Neural cell (in vitro differentiated cells): ENCODE results near the gene SPTLC2. TPM values are rescaled to one million over a fixed set of nuclear protein-coding genes. Genes with fewer than 3 reads are reported as not detected.
A peak's percentile ranks its signal among the peaks of the same experiment; 100 is the strongest.

Experiments used
- H2AFZ ChIP-seq: fragments of 200-600, 300-800 bp; sonication (generic), shearing (Covaris generic); 2 replicates; pipeline ENCODE4 v1.6.0; 2014; ENCODE audit warnings: low read depth, mild to moderate bottlenecking, antibody characterized with exemption, low read length, moderate library complexity
- H3F3A ChIP-seq: fragments of 200-600 bp; shearing (Covaris generic); 2 replicates; pipeline ENCODE4 v1.6.1; 2016; ENCODE audit warnings: mild to moderate bottlenecking, moderate library complexity, mixed read lengths, antibody characterized with exemption, low read length; ENCODE audit not compliant: insufficient read depth, poor library complexity, severe bottlenecking
- H3K27ac ChIP-seq: fragments of 200-600, 300-800 bp; sonication (generic), shearing (Covaris generic); 2 replicates; pipeline ENCODE4 v1.5.1; 2014; ENCODE audit warnings: mild to moderate bottlenecking, low read length, moderate library complexity
- H3K27me3 ChIP-seq: fragments of 300-800, 200-600 bp; sonication (generic), shearing (Covaris generic); 2 replicates; pipeline ENCODE4 v1.6.0; 2014; ENCODE audit warnings: mild to moderate bottlenecking, low read depth, low read length, moderate library complexity; ENCODE audit not compliant: insufficient read depth
- H3K36me3 ChIP-seq: fragments of 300-800, 200-600 bp; sonication (generic), shearing (Covaris generic); 2 replicates; pipeline ENCODE4 v1.5.1; 2014; ENCODE audit warnings: mild to moderate bottlenecking, antibody characterized with exemption, low read length, moderate library complexity; ENCODE audit not compliant: insufficient read depth
- H3K4me2 ChIP-seq: fragments of 300-800, 200-600 bp; sonication (generic), shearing (Covaris generic); 2 replicates; pipeline ENCODE4 v1.6.0; 2014; ENCODE audit warnings: mild to moderate bottlenecking, low read length
- H3K4me3 ChIP-seq: fragments of 300-800, 200-600 bp; sonication (generic), shearing (Covaris generic); 2 replicates; pipeline ENCODE4 v1.5.1; 2014; ENCODE audit warnings: mild to moderate bottlenecking, low read length, moderate library complexity
- H3K79me2 ChIP-seq: fragments of 200-600 bp; shearing (Covaris generic); replicated peaks from 2 replicates; pipeline ENCODE4 v1.6.0; 2014; ENCODE audit warnings: mild to moderate bottlenecking, low read length, moderate library complexity; ENCODE audit not compliant: insufficient read depth
- H3K9ac ChIP-seq: fragments of 300-800, 200-600 bp; sonication (generic), shearing (Covaris generic); 2 replicates; pipeline ENCODE4 v1.6.1; 2016; ENCODE audit warnings: mild to moderate bottlenecking, low read length, mixed read lengths
- H3K9me2 ChIP-seq: fragments of 200-600 bp; shearing (Covaris generic); 2 replicates; pipeline ENCODE4 v1.6.1; 2016; ENCODE audit warnings: mild to moderate bottlenecking, low read length, mixed read lengths; ENCODE audit not compliant: insufficient read depth
- H3K9me3 ChIP-seq: fragments of 200-600, 300-800 bp; sonication (generic), shearing (Covaris generic); 2 replicates; pipeline ENCODE4 v1.6.1; 2016; ENCODE audit warnings: mild to moderate bottlenecking, mixed run types, low read length, moderate library complexity, mixed read lengths
- H4K20me1 ChIP-seq: fragments of 200-600 bp; shearing (Covaris generic); 2 replicates; pipeline ENCODE4 v1.6.1; 2016; ENCODE audit warnings: mild to moderate bottlenecking, mixed run types; ENCODE audit not compliant: insufficient read depth
- CTCF ChIP-seq: fragments of 450-650 bp; IDR thresholded peaks from 2 replicates; pipeline ENCODE4 v1.5.1; 2014; ENCODE audit warnings: antibody characterized with exemption, mild to moderate bottlenecking, moderate library complexity; ENCODE audit not compliant: poor library complexity, severe bottlenecking
- EP300 ChIP-seq: fragments of 450-650 bp; conservative IDR thresholded peaks from 2 replicates; pipeline ENCODE4 v1.6.1; 2014; ENCODE audit warnings: antibody characterized with exemption, mild to moderate bottlenecking, moderate library complexity; ENCODE audit not compliant: poor library complexity, severe bottlenecking
- EZH2 ChIP-seq: fragments of 200-600, 300-800 bp; shearing (Covaris generic), sonication (generic); IDR thresholded peaks from 2 replicates; pipeline ENCODE4 v1.6.1; 2014; ENCODE audit warnings: antibody characterized with exemption, low read length, borderline replicate concordance, mild to moderate bottlenecking; ENCODE audit not compliant: insufficient read depth, poor library complexity, severe bottlenecking
- MXI1 ChIP-seq: fragments of 450-650 bp; conservative IDR thresholded peaks from 2 replicates; pipeline ENCODE4 v1.6.1; 2014; ENCODE audit warnings: antibody characterized with exemption, mild to moderate bottlenecking; ENCODE audit not compliant: poor library complexity, severe bottlenecking
- POLR2AphosphoS5 ChIP-seq: IDR thresholded peaks from 2 replicates; pipeline ENCODE4 v1.6.1; 2012
- RAD21 ChIP-seq: fragments of 450-650 bp; conservative IDR thresholded peaks from 2 replicates; pipeline ENCODE4 v1.6.1; 2014; ENCODE audit warnings: antibody characterized with exemption, mild to moderate bottlenecking, moderate library complexity
- SMC3 ChIP-seq: fragments of 450-650 bp; conservative IDR thresholded peaks from 2 replicates; pipeline ENCODE4 v1.6.1; 2014; ENCODE audit warnings: antibody characterized with exemption, mild to moderate bottlenecking, moderate library complexity; ENCODE audit not compliant: poor library complexity
- TAF1 ChIP-seq: IDR thresholded peaks from 2 replicates; pipeline ENCODE4 v1.6.1; 2012; ENCODE audit warnings: low read depth
- polyA plus RNA-seq: library from polyadenylated mRNA; depleted of rRNA; stranded (reverse); fragments of >200 nt; gene quantifications from 2 replicates; pipeline ENCODE4 v1.2.3, GENCODE V29; 2014
- TF ChIP-seq, protein P1 (sequence below): IDR thresholded peaks from 2 replicates; pipeline ENCODE4 v1.6.1; 2012; ENCODE audit warnings: borderline replicate concordance

The SPTLC2 gene
- polyA plus RNA-seq, 1 donor from 2014 or later = 15.1 TPM

GRCh38 chr14:77458249-77458950 is 158.0 kb downstream of the SPTLC2 start:
- H2AFZ ChIP-seq = peak overlapping the region; percentile 98
- peak overlapping the region; percentile 70 for H3K4me3 ChIP-seq
- H4K20me1 ChIP-seq = no peaks in the 10 kb centered on the region
- peaks cover 5% of the 10 kb centered on the region for H3K36me3 ChIP-seq
- H3K79me2 ChIP-seq = peaks cover 40% of the 10 kb centered on the region
- peak overlapping the region; percentile 82 for H3K9ac ChIP-seq
- H3K9me2 ChIP-seq = no peaks in the 10 kb centered on the region
- peak overlapping the region; percentile 99 for H3K4me2 ChIP-seq
- no peaks in the 10 kb centered on the region for H3F3A ChIP-seq
- H3K27me3 ChIP-seq = no peaks in the 10 kb centered on the region
- H3K27ac ChIP-seq = peak overlapping the region; percentile 91
- no peak for TF ChIP-seq CTCF
- TF ChIP-seq EZH2 = no peak
- TF ChIP-seq EP300 = no peak
- peak; percentile 45 for TF ChIP-seq MXI1
- TF ChIP-seq, protein P1, sequence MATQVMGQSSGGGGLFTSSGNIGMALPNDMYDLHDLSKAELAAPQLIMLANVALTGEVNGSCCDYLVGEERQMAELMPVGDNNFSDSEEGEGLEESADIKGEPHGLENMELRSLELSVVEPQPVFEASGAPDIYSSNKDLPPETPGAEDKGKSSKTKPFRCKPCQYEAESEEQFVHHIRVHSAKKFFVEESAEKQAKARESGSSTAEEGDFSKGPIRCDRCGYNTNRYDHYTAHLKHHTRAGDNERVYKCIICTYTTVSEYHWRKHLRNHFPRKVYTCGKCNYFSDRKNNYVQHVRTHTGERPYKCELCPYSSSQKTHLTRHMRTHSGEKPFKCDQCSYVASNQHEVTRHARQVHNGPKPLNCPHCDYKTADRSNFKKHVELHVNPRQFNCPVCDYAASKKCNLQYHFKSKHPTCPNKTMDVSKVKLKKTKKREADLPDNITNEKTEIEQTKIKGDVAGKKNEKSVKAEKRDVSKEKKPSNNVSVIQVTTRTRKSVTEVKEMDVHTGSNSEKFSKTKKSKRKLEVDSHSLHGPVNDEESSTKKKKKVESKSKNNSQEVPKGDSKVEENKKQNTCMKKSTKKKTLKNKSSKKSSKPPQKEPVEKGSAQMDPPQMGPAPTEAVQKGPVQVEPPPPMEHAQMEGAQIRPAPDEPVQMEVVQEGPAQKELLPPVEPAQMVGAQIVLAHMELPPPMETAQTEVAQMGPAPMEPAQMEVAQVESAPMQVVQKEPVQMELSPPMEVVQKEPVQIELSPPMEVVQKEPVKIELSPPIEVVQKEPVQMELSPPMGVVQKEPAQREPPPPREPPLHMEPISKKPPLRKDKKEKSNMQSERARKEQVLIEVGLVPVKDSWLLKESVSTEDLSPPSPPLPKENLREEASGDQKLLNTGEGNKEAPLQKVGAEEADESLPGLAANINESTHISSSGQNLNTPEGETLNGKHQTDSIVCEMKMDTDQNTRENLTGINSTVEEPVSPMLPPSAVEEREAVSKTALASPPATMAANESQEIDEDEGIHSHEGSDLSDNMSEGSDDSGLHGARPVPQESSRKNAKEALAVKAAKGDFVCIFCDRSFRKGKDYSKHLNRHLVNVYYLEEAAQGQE = peak; percentile 14
- no peak for TF ChIP-seq POLR2AphosphoS5
- no peak for TF ChIP-seq SMC3
- TF ChIP-seq RAD21 = no peak
- no peaks in the 10 kb centered on the region for H3K9me3 ChIP-seq

GRCh38 chr14:77457522-77458248 is 158.8 kb downstream of the SPTLC2 start, which contains the start of the genes AHSA1 and VIPAS39:
Gene AHSA1 (plus strand): TSS chr14:77458093. CDS start chr14:77458190, 97 bp downstream.
Gene VIPAS39 (minus strand): TSS chr14:77457601. CDS start chr14:77454102, 3,499 bp downstream.
- no peaks in the 10 kb centered on the region for H3K9me2 ChIP-seq

More at GRCh38 chr14:77457522-77458248, 158.8 kb downstream of the SPTLC2 start, which contains the start of the genes AHSA1 and VIPAS39:
- H3F3A ChIP-seq = no peaks in the 10 kb centered on the region
- peak within 1 kb of the TSS; percentile 82 for H3K9ac ChIP-seq
- peak within 1 kb of the TSS; percentile 70 for H3K4me3 ChIP-seq
- H3K79me2 ChIP-seq = peaks cover 40% of the 10 kb centered on the region
- H3K36me3 ChIP-seq = peaks cover 5% of the 10 kb centered on the region
- H3K4me2 ChIP-seq = peak within 1 kb of the TSS; percentile 99
- H2AFZ ChIP-seq = peak within 1 kb of the TSS; percentile 98
- peak within 1 kb of the TSS; percentile 91 for H3K27ac ChIP-seq
- no peaks in the 10 kb centered on the region for H3K9me3 ChIP-seq
- no peaks in the 10 kb centered on the region for H3K27me3 ChIP-seq
- peak; percentile 4 for TF ChIP-seq CTCF
- TF ChIP-seq TAF1 = no peak
- TF ChIP-seq RAD21 = peak; percentile 19
- TF ChIP-seq MXI1 = peak; percentile 74
- no peak for TF ChIP-seq EZH2
- TF ChIP-seq SMC3 = peak; percentile 26
- TF ChIP-seq, protein P1 = peak; percentile 29
- TF ChIP-seq POLR2AphosphoS5 = peak; percentile 93
- peak; percentile 9 for TF ChIP-seq EP300
- no peaks in the 10 kb centered on the region for H4K20me1 ChIP-seq
